OCI-LY3 (cell line): ENCODE results near the gene SPINK14.

ENCODE experiments used
- CTCF ChIP-seq: fragments of 200-600, 300-600 bp; sonication (generic); IDR thresholded peaks from 2 replicates; pipeline ENCODE4 v1.5.1; 2014; ENCODE audit warnings: antibody characterized with exemption, low read length, low read depth
- EZH2phosphoT487 ChIP-seq: fragments of 200-600 bp; shearing (Covaris generic); IDR thresholded peaks from 2 replicates; pipeline ENCODE4 v1.6.1; 2018; ENCODE audit warnings: antibody characterized with exemption, mixed run types, low read depth

GRCh38 chr5:148214665-148215185, 46.4 kb downstream of the SPINK14 start:
- no peak for TF ChIP-seq CTCF
- no peak for TF ChIP-seq EZH2phosphoT487
